Stimulated activated CD8-positive, alpha-beta memory T cell treated with anti-CD3 and anti-CD28 coated beads, Interleukin-12 subunit alpha, Interleukin-12 subunit beta, amount 100 ng/mL, for 1 hour (primary cell): ENCODE measurements around the gene MAB21L4.
A peak's percentile ranks its signal among the peaks of the same experiment; 100 is the strongest.
"Not testable (repeated sequence)": the region's sequence is repeated elsewhere in the genome, so short reads cannot be mapped to it uniquely, and the experiment has no call there.

ENCODE experiments used
- DNase-seq: peaks from one replicate; pipeline ENCODE4 v3.0.0-alpha.2; 2020; ENCODE audit warnings: low read depth

Gene MAB21L4

GRCh38 chr2:240857039-240858008 lies 38.6 kb downstream of the MAB21L4 start:
- no peak for DNase-seq

GRCh38 chr2:240856151-240856980 lies 39.6 kb downstream of the MAB21L4 start:
- DNase-seq: no peak

GRCh38 chr2:240855670-240856069 lies 40.3 kb downstream of the MAB21L4 start:
- no peak for DNase-seq

- DNase-seq: no peak
Measured at GRCh38 chr2:240852671-240853314, 43.2 kb downstream of the MAB21L4 start.

GRCh38 chr2:240851078-240851991 lies 44.6 kb downstream of the MAB21L4 start:
- peak; percentile 76 for DNase-seq

DNA sequence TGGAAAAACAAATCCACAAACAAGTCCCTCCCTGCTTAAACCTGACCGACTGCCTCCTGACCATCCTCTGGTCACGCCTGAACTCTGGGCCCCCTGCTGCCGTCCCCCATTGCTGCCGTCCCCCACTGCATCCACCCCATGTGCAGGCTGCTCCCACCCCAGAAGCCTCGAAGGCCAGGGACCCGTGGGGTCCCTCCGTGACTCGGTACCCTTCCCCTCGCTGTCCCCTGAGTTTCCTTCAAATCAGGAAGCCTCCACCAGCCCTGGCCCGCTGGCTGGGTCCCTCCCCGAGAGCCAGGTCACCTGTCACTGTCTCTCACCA lies 45.2 kb downstream of the MAB21L4 start:
- DNase-seq: no peak

GRCh38 chr2:240850026-240850425 lies 45.9 kb downstream of the MAB21L4 start:
- no peak for DNase-seq

- DNase-seq: no peak
Measured at GRCh38 chr2:240848900-240849680, 46.9 kb downstream of the MAB21L4 start.

DNA sequence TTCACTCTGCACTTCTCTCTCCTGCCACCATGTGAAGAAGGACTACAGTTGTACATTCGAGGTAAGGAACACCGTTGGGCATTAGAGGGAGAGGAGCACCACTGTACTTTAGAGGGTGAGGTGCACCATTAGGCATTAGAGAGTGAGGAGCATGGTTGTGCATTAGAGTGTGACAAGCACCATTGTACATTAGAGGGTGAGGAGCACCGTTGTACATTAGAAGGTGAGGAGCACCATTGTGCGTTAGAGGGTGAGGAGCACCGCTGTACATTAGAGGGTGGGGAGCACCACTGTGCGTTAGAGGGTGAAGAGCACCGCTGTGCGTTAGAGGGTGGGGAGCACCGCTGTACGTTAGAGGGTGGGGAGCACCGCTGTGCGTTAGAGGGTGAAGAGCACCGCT lies 48.1 kb downstream of the MAB21L4 start:
- no peak for DNase-seq

DNA sequence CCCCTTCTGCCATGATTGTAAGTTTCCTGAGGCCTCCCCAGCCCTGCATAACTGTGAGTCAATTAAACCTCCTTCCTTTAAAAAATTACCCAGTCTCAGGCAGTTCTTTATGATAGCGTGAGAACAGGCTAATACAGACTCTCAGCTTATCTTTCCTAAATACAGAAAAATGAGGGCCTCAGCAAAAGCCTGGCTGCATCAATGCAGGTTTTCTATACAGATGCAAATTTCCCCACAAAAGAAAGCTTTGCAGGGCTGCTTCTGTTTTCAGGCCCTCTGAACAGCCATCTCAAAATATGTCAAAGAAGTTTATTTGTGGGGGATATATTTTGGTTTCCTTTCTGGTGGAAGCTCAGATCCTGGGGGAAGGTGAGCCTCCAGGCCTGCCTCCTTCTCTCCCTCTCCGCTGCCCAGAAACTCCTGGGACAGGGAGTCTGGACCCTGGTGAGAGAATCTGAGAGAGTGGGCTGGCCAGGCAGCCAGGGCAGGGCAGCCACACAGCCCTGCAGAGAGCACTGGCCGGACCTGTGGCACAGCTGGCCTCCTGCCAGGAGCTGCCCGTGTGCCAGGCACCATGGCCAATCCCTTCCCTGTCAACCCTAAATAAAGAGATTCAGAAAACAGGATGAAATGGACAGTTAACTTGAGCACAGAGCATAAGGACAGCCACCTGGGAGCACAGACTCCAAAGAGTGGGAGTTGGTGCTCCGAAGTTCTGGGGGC lies 48.9 kb downstream of the MAB21L4 start:
- no peak for DNase-seq

- not testable (repeated sequence) for DNase-seq
Measured at GRCh38 chr2:240846309-240846708, 49.6 kb downstream of the MAB21L4 start.

DNA sequence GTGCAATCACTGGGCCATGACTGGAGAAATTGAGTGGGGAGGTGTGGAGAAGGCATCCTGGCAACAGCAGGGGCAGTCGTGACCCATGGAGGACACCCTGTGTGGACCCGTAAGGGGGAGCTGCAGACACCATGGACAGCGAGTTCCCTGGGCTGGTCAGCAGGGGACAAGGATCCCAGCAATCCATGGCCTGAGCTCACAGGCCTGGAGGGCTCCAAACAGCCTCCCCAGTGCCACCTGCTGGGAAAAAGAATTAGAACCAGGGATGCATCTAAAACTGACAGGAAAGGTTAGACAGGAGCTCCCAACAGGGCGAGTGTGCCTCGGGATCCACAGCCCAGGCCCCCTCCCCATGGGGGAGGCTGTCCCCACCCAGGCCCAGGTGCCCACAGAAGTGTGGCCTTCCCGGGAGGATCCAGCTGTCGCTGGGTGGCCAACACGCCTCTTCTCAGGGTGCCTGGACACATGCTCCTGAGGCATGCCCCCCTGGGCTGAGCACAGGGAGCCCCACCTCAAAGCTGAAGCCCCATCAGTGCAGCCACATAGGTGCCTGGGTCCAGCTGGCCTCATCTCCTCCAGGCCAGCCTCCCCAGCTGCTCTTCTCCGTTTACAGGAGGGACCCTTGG lies 55.4 kb downstream of the MAB21L4 start:
- DNase-seq: no peak

DNA sequence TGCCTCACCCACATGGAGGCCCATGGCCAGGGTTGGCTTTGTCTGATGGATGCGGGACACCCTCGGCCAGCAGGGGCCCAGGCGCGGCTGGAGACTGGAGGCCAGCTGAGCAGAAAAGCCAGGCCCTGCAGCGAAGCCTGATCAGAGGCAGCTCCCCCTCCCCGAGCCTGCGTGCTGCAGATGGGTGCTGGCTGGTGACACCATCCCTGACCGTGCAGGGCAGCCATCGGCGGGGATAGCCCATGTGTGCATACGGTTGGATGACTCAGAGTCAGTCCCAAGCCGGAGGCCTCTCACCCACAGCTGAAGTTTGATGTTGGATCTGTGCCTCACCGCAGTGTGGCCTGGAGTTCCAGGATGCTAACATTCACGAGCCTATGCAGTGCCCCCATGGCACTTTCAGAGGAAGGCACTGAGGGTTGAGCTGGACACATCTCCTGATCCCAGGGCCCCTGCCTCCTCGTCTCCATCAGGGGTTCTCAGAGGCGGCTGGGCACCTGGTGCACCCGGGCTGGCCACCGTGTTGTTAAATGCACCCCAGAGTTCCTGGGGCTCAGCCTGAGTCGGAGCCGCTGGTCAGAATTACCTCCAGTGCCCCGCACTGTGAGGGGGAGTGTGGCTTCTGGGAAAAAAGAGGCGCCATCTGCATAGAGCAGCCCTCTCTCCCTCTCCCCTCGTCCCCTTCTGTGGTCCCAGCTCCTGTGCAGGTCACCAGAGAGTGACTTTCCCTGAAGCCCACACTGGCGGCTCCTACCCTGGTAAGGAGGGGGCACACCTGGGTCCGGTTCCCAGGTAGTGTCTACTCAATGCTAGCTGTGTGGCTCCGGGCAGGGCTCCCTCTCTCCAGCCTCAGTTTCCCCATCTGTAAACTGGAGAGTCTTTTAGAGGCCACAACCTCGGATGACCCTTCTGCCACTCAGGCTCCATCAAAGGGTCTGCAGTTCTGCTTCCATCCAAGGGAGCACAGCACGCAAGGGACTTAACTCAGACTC lies 56.5 kb downstream of the MAB21L4 start:
- DNase-seq: no peak

- no peak for DNase-seq
Measured at GRCh38 chr2:240837621-240838020, 58.3 kb downstream of the MAB21L4 start.

DNA sequence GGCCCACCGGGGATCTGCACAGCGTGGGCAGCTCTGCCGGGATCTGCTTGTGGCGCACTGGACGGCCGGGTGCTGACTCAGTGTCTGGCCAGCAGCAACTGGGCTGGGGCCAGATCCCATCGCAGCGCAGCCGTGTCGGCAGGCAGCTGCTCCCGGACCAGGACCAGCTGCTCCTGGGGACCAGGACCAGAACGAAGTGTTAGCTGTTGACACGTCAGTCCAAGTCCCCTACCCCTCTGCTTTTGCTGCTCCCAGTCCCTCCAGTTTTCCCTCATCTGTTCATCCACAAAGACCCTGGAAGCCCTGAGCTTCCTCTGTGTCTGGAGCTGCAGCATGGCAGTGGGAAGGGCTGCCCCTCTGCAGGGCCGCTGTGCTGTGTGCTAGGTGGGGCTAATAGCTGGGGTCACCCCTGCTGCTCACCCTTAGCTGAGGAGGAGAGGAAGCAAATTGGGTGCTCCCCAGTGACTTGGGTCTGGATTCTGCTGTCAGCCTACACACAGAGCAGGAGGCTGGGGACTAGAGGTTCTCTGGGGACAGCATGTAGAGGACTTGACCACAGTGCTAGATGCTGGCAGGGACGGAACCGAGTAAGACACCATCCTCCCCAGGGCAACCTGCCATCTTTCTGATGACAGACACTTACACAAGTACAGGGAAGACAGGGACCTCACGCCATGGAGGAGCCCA lies 59.0 kb downstream of the MAB21L4 start:
- DNase-seq: no peak
